Amniotic epithelial cell (primary cell): ENCODE data around the gene TPST2.
A peak's percentile ranks its signal among the peaks of the same experiment; 100 is the strongest.

Source experiments
- DNase-seq: peaks from one replicate; pipeline ENCODE4 v3.0.0-alpha.2; 2010; ENCODE audit warnings: low read depth

TPST2 gene

DNA sequence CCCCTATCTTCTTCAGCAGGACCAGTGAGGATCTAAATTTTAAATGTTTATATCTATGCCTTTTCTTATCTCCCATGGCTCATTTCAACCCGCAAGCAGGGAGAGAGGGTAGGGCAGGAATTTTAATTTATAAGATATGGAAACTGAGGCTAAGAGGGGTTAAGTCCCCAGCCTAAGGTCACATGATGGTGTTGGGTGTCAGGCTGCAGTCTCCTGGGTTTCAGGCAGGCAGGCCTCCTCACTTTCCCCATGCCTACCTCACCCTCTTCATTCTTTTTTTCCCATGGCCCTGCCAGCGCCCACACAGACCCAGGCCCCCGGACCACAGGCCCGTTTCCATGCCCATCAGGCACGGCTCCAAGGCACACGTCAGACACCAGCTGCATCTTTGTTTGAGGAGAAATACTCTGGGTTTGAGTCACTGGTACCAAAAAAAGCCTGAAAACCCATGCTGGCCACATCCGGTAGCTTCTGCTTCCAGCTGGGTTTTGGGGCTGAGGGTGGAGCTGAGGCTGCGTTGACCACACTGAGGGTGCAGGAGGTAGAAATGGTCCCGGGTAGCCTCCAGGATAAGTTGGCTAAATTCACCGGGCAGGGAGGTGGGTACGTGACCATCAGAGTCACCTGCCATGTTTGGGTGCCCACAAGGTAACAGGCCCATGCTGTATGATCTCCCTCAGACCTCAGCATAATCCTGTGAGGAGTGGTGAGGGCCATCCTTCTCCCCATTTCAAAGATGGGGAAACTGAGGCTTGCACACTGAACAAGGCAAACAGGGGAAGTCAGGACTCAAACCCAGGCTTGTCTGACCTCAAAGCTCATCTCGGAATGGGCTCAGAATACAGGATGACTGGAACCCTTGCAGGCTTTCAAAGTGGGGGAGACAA, 20.4 kb upstream of the TPST2 start:
- peak; percentile 24 for DNase-seq

GRCh38 chr22:26609287-26609686, 19.4 kb upstream of the TPST2 start:
- no peak for DNase-seq

DNA sequence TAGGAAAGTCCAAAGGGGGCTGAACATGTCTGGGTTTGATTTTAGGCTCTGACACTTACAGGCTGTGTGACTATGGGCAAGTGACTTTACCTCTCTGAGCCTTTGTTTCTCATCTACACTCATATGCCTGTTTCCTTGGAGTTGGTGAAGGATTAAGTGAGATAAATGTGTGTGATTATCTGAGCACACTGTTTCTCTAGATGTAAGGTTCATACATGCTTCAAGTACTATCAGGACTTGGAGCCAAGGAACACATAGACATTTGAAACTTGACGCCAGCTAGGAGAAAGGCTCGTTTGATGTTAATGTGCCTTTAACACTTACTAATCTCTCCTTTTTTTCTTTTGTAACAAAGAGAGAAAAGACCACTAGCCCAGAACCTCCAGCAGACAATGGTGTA, 18.2 kb upstream of the TPST2 start:
- DNase-seq = no peak

GRCh38 chr22:26606611-26607010, 16.7 kb upstream of the TPST2 start:
- DNase-seq = peak; percentile 86

GRCh38 chr22:26604368-26604767, 14.4 kb upstream of the TPST2 start:
- DNase-seq = no peak

GRCh38 chr22:26602127-26602526, 12.2 kb upstream of the TPST2 start:
- no peak for DNase-seq

- no peak for DNase-seq
These were observed 11.8 kb upstream of the TPST2 start for GRCh38 chr22:26601726-26602125.

DNA sequence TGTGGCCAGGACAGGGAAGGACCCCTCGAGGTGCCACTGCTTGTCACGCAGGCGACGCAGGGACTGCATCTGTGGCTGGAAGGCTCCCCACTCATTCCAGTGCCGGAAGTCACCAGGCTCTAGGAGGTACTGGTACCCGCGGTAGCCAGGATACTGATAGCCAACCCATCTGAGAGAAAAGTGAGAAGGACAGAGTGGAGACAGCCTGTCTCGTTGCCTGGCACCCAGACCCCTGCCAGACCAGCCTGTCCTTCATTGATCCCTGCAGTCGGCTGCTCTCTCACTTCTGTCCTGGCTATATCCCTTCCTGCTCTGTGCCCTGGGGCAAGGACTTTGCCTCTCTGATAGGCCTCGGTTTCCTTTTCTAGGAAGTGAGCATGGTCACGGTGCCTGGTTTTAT, 9.6 kb upstream of the TPST2 start:
- DNase-seq = no peak

DNA sequence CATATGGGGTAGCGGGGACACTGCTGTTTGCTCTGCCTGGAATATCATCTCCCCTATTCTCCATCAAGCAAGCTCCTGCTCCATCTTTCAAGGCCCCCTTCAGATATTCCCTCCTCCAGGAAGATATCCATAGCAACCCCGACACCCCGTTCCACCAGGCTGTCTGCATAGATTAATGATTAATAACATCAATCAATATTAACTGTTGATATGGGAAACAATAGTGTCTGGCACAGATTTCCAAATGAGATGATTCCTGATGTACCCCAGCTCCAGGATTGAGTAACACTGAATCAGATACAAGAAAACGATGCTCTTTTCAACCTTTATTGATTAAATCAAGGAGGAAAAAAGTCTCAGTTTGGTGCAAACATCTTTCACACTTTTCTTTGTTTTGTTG, 7.5 kb upstream of the TPST2 start:
- DNase-seq = no peak

DNA sequence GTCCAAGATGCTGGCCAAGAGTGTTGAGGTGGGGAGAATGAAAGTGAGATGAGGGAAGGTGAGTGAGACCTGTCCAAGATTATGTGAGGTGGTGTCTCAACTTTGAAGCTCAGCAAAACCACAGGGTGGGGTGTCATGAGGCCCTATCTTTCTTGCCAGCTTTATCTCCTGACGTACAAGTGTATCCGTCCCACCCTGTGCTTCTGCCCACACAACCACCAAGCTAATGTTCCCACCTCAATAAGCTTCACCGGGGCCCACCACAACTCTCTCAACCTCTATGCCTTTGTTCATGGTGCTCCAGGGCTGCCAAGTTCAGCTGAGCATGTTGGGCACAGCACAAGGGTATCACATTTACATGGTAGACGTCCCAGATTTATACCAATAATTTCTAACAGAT, 7.1 kb upstream of the TPST2 start:
- no peak for DNase-seq

- no peak for DNase-seq
These were observed 3.8 kb upstream of the TPST2 start for GRCh38 chr22:26593763-26594162.

GRCh38 chr22:26592421-26592891, 2.5 kb upstream of the TPST2 start:
- no peak for DNase-seq

DNA sequence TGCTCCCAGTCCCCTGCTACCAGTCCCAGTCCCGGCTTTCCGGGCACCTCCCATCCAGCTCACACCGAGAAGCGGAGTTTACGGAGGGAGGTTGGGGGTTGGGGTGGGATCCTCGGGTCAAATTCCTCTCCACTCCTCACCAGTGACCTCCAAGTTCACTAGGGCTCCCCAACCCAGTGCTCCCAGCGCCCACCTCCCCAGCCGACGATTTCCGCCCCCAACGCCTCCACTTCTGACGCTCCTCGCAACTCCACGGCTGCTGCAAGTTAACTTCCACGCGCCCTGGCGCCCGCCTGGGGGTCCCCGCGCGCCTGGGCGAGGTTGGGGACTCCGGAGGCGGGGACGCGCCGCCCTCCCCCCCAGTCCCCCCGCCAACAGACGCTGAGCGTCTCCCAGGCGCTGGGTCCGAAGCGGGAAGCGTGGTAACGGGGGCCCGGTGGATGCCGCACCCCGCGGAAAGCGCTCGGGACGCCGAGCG, 526 bp downstream of the TPST2 start:
- no peak for DNase-seq

DNA sequence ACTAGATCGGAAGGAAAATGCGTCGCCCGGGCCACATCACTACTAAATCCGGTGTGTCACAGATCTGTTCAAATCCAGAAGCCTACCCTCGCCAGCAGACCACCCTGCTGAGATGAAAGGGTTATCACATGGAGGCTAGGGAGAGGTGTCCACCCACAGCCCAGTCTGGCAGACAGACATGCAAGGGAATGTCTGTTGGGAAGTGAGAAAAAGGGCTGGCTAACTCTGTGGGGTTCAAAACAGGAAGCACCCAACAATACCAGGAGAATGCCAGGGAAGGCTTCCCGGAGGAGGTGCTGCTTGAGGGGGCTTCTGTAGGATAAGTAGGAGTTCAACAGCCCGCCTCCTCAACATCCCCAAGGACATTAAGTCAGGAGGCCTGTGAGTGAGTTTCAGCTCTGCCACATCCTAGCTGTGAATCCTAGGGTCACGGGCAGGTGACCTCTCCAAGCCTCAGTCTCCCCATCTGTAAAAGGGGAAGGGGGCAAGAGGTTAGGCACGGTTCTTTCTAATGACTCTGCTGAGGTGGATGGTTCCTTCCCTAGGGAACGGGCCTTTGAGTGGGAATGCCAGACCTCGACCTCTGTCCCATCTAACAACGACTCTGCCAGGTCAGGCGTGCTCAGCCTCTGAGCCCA, 1.1 kb downstream of the TPST2 start:
- DNase-seq = no peak

DNA sequence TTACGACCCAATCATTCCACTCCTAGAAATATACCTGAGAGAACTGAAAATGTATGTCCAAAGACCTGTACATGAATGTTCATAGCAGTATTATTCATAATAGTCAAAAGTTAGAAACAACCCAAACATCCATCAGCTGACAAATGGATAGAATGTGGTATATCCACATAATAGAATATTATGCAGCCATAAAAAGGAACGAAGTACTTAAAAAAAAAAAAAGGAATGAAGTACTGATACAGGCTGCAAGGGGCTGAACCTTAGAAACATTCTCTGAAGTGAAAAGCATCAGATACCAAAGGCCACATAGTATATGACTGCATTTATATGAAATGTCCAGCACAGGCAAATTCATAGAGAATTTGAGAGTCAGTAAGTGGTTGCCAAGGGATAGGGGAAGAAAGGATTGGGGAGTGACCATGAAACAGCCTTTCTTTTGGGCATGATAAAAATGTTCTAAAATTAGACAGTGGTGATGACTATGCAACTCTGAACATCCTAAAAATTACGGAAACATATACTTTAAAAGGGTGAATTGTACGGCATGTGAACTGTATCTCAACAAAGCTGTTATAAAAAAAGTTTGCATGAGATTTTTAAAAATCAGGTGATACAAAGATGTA, 1.8 kb downstream of the TPST2 start:
- no peak for DNase-seq

- no peak for DNase-seq
These were observed 3.2 kb downstream of the TPST2 start for GRCh38 chr22:26586556-26587325.

DNA sequence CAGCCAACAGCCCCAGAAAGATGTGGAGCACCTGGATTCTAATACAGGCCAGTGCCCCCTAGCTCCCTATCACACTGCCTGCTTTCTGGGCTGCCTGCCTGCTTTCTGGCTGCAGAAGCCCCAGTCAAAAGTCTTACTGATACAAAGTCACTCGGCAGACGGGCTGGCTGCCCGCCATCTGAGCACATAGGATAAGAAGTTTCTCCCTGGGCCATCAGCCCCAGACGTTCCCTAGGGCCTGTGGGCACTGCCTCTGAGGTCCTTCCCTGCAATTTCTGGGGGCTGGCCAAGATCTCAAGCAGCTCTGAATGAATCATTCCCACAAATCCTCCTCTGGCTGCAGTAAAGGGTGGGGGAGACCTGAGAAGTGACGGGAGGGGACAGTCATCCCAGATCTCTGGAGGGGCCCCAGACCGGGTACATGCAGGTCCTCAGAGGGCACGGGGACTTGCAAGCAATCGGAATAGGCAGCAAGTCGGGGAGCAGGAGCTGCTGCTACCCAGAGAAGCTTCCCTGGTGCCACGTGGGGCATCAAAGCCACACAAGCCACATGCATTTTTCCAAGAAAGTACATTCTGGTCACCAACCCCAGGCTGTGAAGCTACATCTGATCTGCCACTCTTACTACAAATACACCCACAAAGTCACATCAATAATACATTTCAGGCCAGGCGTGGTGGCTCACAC, 4.7 kb downstream of the TPST2 start:
- peak; percentile 72 for DNase-seq

DNA sequence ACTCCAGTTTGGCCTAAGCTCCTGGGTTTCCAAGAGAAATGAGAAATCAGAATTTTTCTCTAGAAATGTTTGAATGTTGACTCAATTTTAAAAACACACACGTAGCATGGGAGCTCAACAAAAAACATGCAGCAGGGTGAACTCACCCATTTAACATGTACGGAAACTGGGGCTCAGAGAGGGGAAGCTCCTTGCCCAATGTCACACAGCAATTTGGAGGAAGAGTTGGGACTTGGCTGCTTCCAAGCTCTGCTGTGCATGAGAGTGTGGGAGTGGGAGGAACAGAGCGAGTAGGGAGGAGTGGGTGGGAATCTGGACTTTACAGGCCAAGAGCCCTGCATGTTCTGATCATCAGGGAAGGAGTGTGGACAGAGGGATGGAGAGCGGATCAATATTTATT, 5.9 kb downstream of the TPST2 start:
- DNase-seq = no peak

GRCh38 chr22:26581633-26582168, 8.2 kb downstream of the TPST2 start:
- no peak for DNase-seq

DNA sequence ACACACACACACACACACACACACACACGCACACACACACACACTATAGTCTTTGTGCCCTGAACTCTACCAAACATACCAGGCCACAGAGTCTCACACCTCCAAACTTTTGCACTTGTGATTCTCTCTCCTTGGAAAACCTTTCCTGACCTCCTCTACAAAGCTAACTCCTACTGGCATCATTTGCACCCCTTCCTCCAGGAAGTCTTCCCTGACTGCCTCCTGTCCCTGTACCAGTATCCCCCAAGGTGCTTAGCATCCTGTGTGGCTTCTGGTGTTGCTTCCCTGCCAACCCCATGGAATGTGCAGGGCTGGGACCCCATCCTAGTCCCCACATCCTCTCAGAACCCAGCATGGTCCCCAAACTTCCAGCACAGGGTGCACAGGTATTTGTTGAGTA, 8.9 kb downstream of the TPST2 start:
- no peak for DNase-seq

GRCh38 chr22:26580240-26580962, 9.5 kb downstream of the TPST2 start:
- DNase-seq = no peak
